Glomerular endothelial cell (primary cell): ENCODE data around the gene BRSK1. TPM values are rescaled to one million over a fixed set of nuclear protein-coding genes. Genes with fewer than 3 reads are reported as not detected.

Source experiments
- DNase-seq: peaks from one replicate; pipeline ENCODE4 v3.0.0-alpha.2; 2011; ENCODE audit warnings: low read depth, low spot score; ENCODE audit errors: extremely low read depth
- total RNA-seq: library from RNA; depleted of rRNA; stranded (reverse); fragments of >200 nt; gene quantifications from 2 replicates; pipeline ENCODE4 v1.2.3, GENCODE V29; 2015

The BRSK1 gene
- total RNA-seq, 1 donor from 2014 or later = 1.2 TPM

GRCh38 chr19:55350620-55351315, 67.0 kb downstream of the BRSK1 start:
- no peak for DNase-seq

DNA sequence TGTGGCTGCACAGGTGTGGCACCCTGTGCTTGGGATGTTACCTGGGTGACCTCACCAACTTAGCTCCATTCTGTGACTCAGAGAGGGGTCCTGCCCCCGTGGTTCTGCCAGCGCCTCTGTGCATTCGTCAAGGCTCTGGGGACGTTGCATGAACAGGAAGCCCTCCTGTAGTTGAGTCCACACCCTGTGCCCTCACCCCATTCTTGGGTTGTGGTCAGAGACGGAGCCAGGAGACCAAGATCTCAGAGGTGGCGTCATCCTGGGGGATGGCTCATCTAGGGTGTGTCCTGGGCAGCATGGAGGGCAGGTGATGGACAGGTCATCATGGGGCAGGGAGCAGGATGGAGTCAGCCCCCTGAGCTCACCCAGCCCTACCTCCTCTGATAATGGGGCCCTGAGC, 68.2 kb downstream of the BRSK1 start:
- DNase-seq = no peak

GRCh38 chr19:55352549-55353145, 68.8 kb downstream of the BRSK1 start:
- no peak for DNase-seq

DNA sequence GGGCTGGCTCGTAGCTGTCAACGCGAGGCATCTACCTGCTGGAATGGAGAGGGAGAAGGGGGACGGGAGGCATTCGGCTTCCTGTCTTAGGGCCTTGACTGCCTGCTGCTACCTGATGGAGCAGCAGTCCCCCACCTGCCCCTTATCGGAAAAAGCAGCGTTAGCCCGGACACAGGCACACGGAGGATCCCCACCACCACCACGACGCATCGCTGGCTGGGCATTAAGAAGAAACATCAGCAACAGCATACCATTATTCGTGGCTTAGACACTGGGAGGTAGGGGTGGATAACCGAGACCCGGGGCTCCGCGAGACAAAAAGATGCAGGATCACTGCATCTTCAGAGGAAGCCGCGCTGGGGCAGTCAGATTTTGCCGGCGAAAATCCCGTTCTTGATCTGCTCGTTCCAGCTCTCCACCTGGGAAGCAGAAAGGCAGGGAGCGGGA, 69.6 kb downstream of the BRSK1 start:
- no peak for DNase-seq

- no peak for DNase-seq
Measured at GRCh38 chr19:55353803-55354697, 70.3 kb downstream of the BRSK1 start.

- DNase-seq = no peak
Measured at GRCh38 chr19:55354698-55355212, 71.0 kb downstream of the BRSK1 start, which contains the start of gene COX6B2. Gene COX6B2 (minus strand): TSS chr19:55354719. CDS start chr19:55354521, 198 bp downstream.

- DNase-seq = no peak
Measured at GRCh38 chr19:55355213-55355821, 71.5 kb downstream of the BRSK1 start.

GRCh38 chr19:55358493-55358892, 74.7 kb downstream of the BRSK1 start:
- no peak for DNase-seq

GRCh38 chr19:55358943-55359908, 75.4 kb downstream of the BRSK1 start:
- no peak for DNase-seq

DNA sequence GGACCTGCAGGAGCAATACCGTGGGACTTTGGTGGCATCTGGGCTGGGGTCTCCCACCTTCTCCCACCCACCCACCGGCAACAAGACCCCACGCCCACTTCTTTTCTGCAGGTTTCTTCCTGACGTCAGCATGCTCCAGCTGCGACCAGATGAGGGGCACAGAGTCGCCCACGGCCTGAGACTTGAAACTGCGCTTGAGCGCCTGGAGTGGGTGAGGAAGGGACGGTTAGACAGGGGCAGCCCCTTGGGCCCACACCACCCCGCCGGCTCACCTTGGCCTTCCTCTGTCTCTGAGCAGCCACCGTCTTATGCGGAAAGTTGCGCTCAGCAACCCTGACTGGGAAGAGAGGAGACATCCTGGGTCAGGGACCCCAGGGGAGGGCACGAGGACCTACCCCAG, 77.1 kb downstream of the BRSK1 start:
- DNase-seq = no peak

Other genes starting within 250 kb of the BRSK1 start
- gene GP6, start 245.7 kb upstream of the BRSK1 start, total RNA-seq = not detected in 2 replicates
- 7.5 and 13.1 TPM in 2 replicates for gene RDH13, start 220.8 kb upstream of the BRSK1 start, total RNA-seq
- gene EPS8L1, start 208.1 kb upstream of the BRSK1 start, total RNA-seq = 10.6 and 20.4 TPM in 2 replicates
- 108 and 137 TPM in 2 replicates for gene PPP1R12C, start 166.4 kb upstream of the BRSK1 start, total RNA-seq
- gene TNNT1, start 134.8 kb upstream of the BRSK1 start, total RNA-seq = 1.5 TPM in 1 of 2 replicates, not detected in the other
- gene TNNI3, start 126.3 kb upstream of the BRSK1 start, total RNA-seq = not detected in 2 replicates
- 1.6 and 1.7 TPM in 2 replicates for gene DNAAF3, start 117.4 kb upstream of the BRSK1 start, total RNA-seq
- 0.06 and 0.92 TPM in 2 replicates for gene SYT5, start 103.7 kb upstream of the BRSK1 start, total RNA-seq
- gene PTPRH, start 74.5 kb upstream of the BRSK1 start, total RNA-seq = 0.29 and 1.8 TPM in 2 replicates
- gene TMEM86B, start 55.2 kb upstream of the BRSK1 start, total RNA-seq = 1.5 and 2.8 TPM in 2 replicates
- gene PPP6R1, start 25.0 kb upstream of the BRSK1 start, total RNA-seq = 49.6 and 66.3 TPM in 2 replicates
- gene HSPBP1, start 3.9 kb upstream of the BRSK1 start, total RNA-seq = 30.5 and 36.0 TPM in 2 replicates
- not detected in 2 replicates for gene TMEM150B, start 41.3 kb downstream of the BRSK1 start, total RNA-seq
- gene KMT5C, start 55.9 kb downstream of the BRSK1 start, total RNA-seq = 8.0 and 12.8 TPM in 2 replicates
- gene COX6B2, start 70.7 kb downstream of the BRSK1 start, total RNA-seq = not detected in 2 replicates
- not detected in 2 replicates for gene GARIN5B, start 79.3 kb downstream of the BRSK1 start, total RNA-seq
- gene IL11, start 86.5 kb downstream of the BRSK1 start, total RNA-seq = 3.1 and 6.8 TPM in 2 replicates
- not detected in 2 replicates for gene TMEM190, start 92.8 kb downstream of the BRSK1 start, total RNA-seq
- gene TMEM238, start 100.3 kb downstream of the BRSK1 start, total RNA-seq = 0.58 and 1.3 TPM in 2 replicates
- 597 and 618 TPM in 2 replicates for gene RPL28, start 101.9 kb downstream of the BRSK1 start, total RNA-seq
- 64.2 and 82.3 TPM in 2 replicates for gene UBE2S, start 123.8 kb downstream of the BRSK1 start, total RNA-seq
- not detected in 2 replicates for gene SHISA7, start 159.3 kb downstream of the BRSK1 start, total RNA-seq
- gene ISOC2, start 177.6 kb downstream of the BRSK1 start, total RNA-seq = 52.1 and 73.1 TPM in 2 replicates
- not detected in 2 replicates for gene C19orf85, start 180.8 kb downstream of the BRSK1 start, total RNA-seq
- 3.8 and 10.1 TPM in 2 replicates for gene ZNF628, start 192.6 kb downstream of the BRSK1 start, total RNA-seq
- gene NAT14, start 201.2 kb downstream of the BRSK1 start, total RNA-seq = 26.4 and 42.5 TPM in 2 replicates
- 2.4 and 2.9 TPM in 2 replicates for gene SSC5D, start 204.4 kb downstream of the BRSK1 start, total RNA-seq